HL-60/S4 (cell line): ENCODE measurements around the gene CD5L.

Experiments used
- in situ Hi-C: fragments of 300-500 bp; cut with MboI; formaldehyde crosslinking; loops from 2 replicates; pipeline ENCODE4 v1.14.3; 2022; ENCODE audit warnings: low sequenced_read_pairs

The CD5L gene

GRCh38 chr1:157819215-157819614 is 22.4 kb downstream of the CD5L start:
- in situ Hi-C loops = no loop called here

- in situ Hi-C loops = no loop called here
Measured at GRCh38 chr1:157813269-157813668, 28.3 kb downstream of the CD5L start.

GRCh38 chr1:157806431-157807149 is 35.0 kb downstream of the CD5L start:
- in situ Hi-C loops = no loop called here

- in situ Hi-C loops = no loop called here
Measured at GRCh38 chr1:157803851-157804250, 37.8 kb downstream of the CD5L start.

- in situ Hi-C loops = no loop called here
Measured at GRCh38 chr1:157799996-157800395, 41.6 kb downstream of the CD5L start.

GRCh38 chr1:157798211-157798610 is 43.4 kb downstream of the CD5L start:
- in situ Hi-C loops = no loop called here

- in situ Hi-C loops = no loop called here
Measured at GRCh38 chr1:157785248-157785647, 56.4 kb downstream of the CD5L start.

GRCh38 chr1:157784801-157785200 is 56.8 kb downstream of the CD5L start:
- in situ Hi-C loops = no loop called here

- in situ Hi-C loops = no loop called here
Measured at GRCh38 chr1:157782931-157783330, 58.7 kb downstream of the CD5L start.

GRCh38 chr1:157781048-157781447 is 60.6 kb downstream of the CD5L start:
- in situ Hi-C loops = no loop called here
